ACC112 (cell line): ENCODE results near the gene ZNF605.
"Not testable (repeated sequence)": the region's sequence is repeated elsewhere in the genome, so short reads cannot be mapped to it uniquely, and the experiment has no call there.

Experiments
- H2AFZ ChIP-seq: fragments of 200-600 bp; sonication (generic); one replicate; pipeline ENCODE4 v1.6.0; 2017; ENCODE audit warnings: antibody characterized with exemption, low read length; ENCODE audit not compliant: unreplicated experiment
- H3K27ac ChIP-seq: fragments of 200-600 bp; sonication (generic); 2 replicates; pipeline ENCODE4 v1.5.1; 2014; ENCODE audit warnings: low read depth, mild to moderate bottlenecking, antibody characterized with exemption, low read length, moderate library complexity
- H3K27me3 ChIP-seq: fragments of 200-600 bp; sonication (generic); 2 replicates; pipeline ENCODE4 v1.6.1; 2014; ENCODE audit warnings: mild to moderate bottlenecking, antibody characterized with exemption, low read length, moderate library complexity, mixed read lengths; ENCODE audit not compliant: insufficient read depth
- H3K36me3 ChIP-seq: fragments of 200-600 bp; sonication (generic); 2 replicates; pipeline ENCODE4 v1.6.1; 2016; ENCODE audit warnings: mild to moderate bottlenecking, antibody characterized with exemption, low read length, moderate library complexity, mixed read lengths; ENCODE audit not compliant: insufficient read depth
- H3K4me1 ChIP-seq: fragments of 200-600 bp; sonication (generic); one replicate; pipeline ENCODE4 v1.6.1; 2016; ENCODE audit warnings: low read length, mixed read lengths; ENCODE audit not compliant: insufficient read depth, unreplicated experiment, control insufficient read depth
- H3K4me3 ChIP-seq: fragments of 200-600 bp; sonication (generic); 2 replicates; pipeline ENCODE4 v1.5.1; 2014; ENCODE audit warnings: mild to moderate bottlenecking, low read depth, low read length
- H3K79me2 ChIP-seq: fragments of 200-600 bp; sonication (generic); one replicate; pipeline ENCODE4 v1.6.0; 2016; ENCODE audit warnings: low read length; ENCODE audit not compliant: control insufficient read depth, unreplicated experiment, insufficient read depth

ZNF605 gene

GRCh38 chr12:132907216-132907615 lies 48.9 kb downstream of the ZNF605 start:
- H3K79me2 ChIP-seq: no peaks in the 10 kb centered on the region
- H2AFZ ChIP-seq: peak overlapping the region; percentile 90
- no peaks in the 10 kb centered on the region for H3K36me3 ChIP-seq
- H3K4me3 ChIP-seq: peak overlapping the region; percentile 83
- peaks cover 3% of the 10 kb centered on the region for H3K4me1 ChIP-seq
- H3K27me3 ChIP-seq: no peaks in the 10 kb centered on the region
- H3K27ac ChIP-seq: no peak overlapping the region

- H3K27ac ChIP-seq: no peak overlapping the region
- no peaks in the 10 kb centered on the region for H3K36me3 ChIP-seq
- peaks cover 3% of the 10 kb centered on the region for H3K4me1 ChIP-seq
- H3K4me3 ChIP-seq: no peak overlapping the region
- peak overlapping the region; percentile 3 for H2AFZ ChIP-seq
- no peaks in the 10 kb centered on the region for H3K27me3 ChIP-seq
- H3K79me2 ChIP-seq: no peaks in the 10 kb centered on the region
Measured at GRCh38 chr12:132904718-132905328, 51.3 kb downstream of the ZNF605 start.

GRCh38 chr12:132899033-132899432 lies 57.1 kb downstream of the ZNF605 start:
- Histone ChIP-seq H3K27ac (no peak overlapping the region), H3K4me3 (no peak overlapping the region)

GRCh38 chr12:132888852-132889251 lies 67.3 kb downstream of the ZNF605 start:
- H3K4me1 ChIP-seq: peaks cover 5% of the 10 kb centered on the region
- H3K36me3 ChIP-seq: peaks cover 11% of the 10 kb centered on the region
- peaks cover 25% of the 10 kb centered on the region for H3K79me2 ChIP-seq
- no peaks in the 10 kb centered on the region for H3K27me3 ChIP-seq
- H3K4me3 ChIP-seq: peak overlapping the region; percentile 83
- H3K27ac ChIP-seq: no peak overlapping the region
- H2AFZ ChIP-seq: peak overlapping the region; percentile 58

More at GRCh38 chr12:132899033-132899432, 57.1 kb downstream of the ZNF605 start:
- H3K4me1 ChIP-seq: no peaks in the 10 kb centered on the region
- H3K27me3 ChIP-seq: no peaks in the 10 kb centered on the region
- no peaks in the 10 kb centered on the region for H3K79me2 ChIP-seq
- H2AFZ ChIP-seq: no peak overlapping the region
- no peaks in the 10 kb centered on the region for H3K36me3 ChIP-seq

- H3K36me3 ChIP-seq: peaks cover 14% of the 10 kb centered on the region
- peak within 1 kb of the TSS; percentile 83 for H3K4me3 ChIP-seq
- peaks cover 33% of the 10 kb centered on the region for H3K79me2 ChIP-seq
Measured at GRCh38 chr12:132887513-132888351, 68.4 kb downstream of the ZNF605 start, which contains the start of gene CHFR. Gene CHFR (minus strand): TSS chr12:132887605. CDS start chr12:132887328, 277 bp downstream.

GRCh38 chr12:132886529-132887477 lies 69.3 kb downstream of the ZNF605 start:
- Histone ChIP-seq H2AFZ (peak overlapping the region; percentile 76), H3K4me3 (peak overlapping the region; percentile 83), H3K4me1 (peaks cover 5% of the 10 kb centered on the region), H3K27ac (peak overlapping the region; percentile 31; the same call in 1 of the 2 replicates), H3K79me2 (peaks cover 42% of the 10 kb centered on the region), H3K36me3 (peaks cover 14% of the 10 kb centered on the region), H3K27me3 (no peaks in the 10 kb centered on the region)

More at GRCh38 chr12:132887513-132888351, 68.4 kb downstream of the ZNF605 start, which contains the start of gene CHFR:
- peak within 1 kb of the TSS; percentile 76 for H2AFZ ChIP-seq
- H3K27me3 ChIP-seq: no peaks in the 10 kb centered on the region
- H3K4me1 ChIP-seq: peaks cover 5% of the 10 kb centered on the region
- H3K27ac ChIP-seq: peak within 1 kb of the TSS; percentile 91

GRCh38 chr12:132881818-132882217 lies 74.3 kb downstream of the ZNF605 start:
- Histone ChIP-seq H3K27ac (no peak overlapping the region), H2AFZ (no peak overlapping the region), H3K79me2 (peaks cover 62% of the 10 kb centered on the region), H3K4me1 (no peaks in the 10 kb centered on the region), H3K4me3 (no peak overlapping the region), H3K27me3 (no peaks in the 10 kb centered on the region), H3K36me3 (peaks cover 14% of the 10 kb centered on the region)

GRCh38 chr12:132874620-132875019 lies 81.5 kb downstream of the ZNF605 start:
- H3K79me2 ChIP-seq, H3K4me3 ChIP-seq, H3K27ac ChIP-seq, H3K27me3 ChIP-seq, H2AFZ ChIP-seq, H3K4me1 ChIP-seq: not testable (repeated sequence)
- H3K36me3 ChIP-seq: peaks cover 30% of the 10 kb centered on the region

- Histone ChIP-seq H3K36me3 (peaks cover 34% of the 10 kb centered on the region), H3K79me2 (peaks cover 6% of the 10 kb centered on the region), H3K4me3 (no peak overlapping the region), H3K27me3 (no peaks in the 10 kb centered on the region), H3K4me1 (no peaks in the 10 kb centered on the region), H2AFZ (no peak overlapping the region), H3K27ac (no peak overlapping the region)
Measured at GRCh38 chr12:132874175-132874574, 81.9 kb downstream of the ZNF605 start.

- no peak overlapping the region for H3K27ac ChIP-seq
- H3K36me3 ChIP-seq: peaks cover 36% of the 10 kb centered on the region
- no peaks in the 10 kb centered on the region for H3K4me1 ChIP-seq
- H3K79me2 ChIP-seq: peaks cover 4% of the 10 kb centered on the region
- no peaks in the 10 kb centered on the region for H3K27me3 ChIP-seq
- H2AFZ ChIP-seq: no peak overlapping the region
- H3K4me3 ChIP-seq: no peak overlapping the region
Measured at GRCh38 chr12:132873724-132874123, 82.4 kb downstream of the ZNF605 start.
